ENCODE data around the gene ANXA11.
"Not testable (repeated sequence)": the region's sequence is repeated elsewhere in the genome, so short reads cannot be mapped to it uniquely, and the experiment has no call there.

ANXA11 gene

DNA sequence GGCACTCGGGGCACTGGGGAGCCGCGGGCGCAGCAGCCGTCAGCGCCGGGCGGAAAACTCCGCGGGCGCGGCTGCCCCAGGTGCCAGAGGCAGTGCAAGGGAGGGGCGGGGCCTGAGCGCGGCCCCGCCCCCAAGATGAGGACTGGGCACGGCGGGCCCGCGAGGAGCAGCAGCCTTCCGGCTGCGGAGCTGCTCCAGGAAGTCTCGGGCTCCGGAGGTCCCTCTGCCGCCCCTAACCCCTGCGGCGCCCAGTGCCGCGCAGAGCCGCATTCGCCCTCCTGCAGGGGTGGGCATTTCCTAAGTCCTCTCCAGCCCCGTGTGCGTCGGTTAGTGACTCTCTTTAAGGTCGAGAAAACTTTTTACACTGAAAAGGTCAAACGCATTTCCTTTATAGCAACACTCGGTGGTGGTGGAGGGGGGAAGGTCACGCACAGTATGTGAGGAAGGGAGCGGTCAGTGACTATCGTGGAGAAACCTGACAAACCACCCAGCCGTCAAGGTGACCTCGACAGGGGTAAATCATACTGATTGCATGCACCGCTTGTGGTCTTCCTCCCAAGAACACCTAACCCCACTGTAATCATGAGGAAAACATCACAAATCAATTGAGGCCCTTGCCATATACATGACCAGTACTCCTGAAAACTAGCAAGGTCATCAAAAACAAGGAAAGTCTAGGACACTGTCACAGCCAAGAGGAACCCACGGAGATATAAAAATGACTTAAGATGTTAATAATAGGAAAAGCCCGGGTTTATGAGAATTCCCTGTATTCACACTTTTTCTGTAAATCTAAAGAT, at the start of gene ANXA11:
TSS of gene ANXA11 (minus strand) at position 61 of the 800 bp plus-strand sequence. CDS start 32,676 bp downstream, outside the sequence.
- peak; percentile 94 for DNase-seq

- not testable (repeated sequence) for DNase-seq
Measured at GRCh38 chr10:80254726-80255125, 49.4 kb upstream of the ANXA11 start.

GRCh38 chr10:80253963-80254271, 48.6 kb upstream of the ANXA11 start:
- not testable (repeated sequence) for DNase-seq

GRCh38 chr10:80253266-80253962, 48.1 kb upstream of the ANXA11 start:
- no peak for DNase-seq

DNA sequence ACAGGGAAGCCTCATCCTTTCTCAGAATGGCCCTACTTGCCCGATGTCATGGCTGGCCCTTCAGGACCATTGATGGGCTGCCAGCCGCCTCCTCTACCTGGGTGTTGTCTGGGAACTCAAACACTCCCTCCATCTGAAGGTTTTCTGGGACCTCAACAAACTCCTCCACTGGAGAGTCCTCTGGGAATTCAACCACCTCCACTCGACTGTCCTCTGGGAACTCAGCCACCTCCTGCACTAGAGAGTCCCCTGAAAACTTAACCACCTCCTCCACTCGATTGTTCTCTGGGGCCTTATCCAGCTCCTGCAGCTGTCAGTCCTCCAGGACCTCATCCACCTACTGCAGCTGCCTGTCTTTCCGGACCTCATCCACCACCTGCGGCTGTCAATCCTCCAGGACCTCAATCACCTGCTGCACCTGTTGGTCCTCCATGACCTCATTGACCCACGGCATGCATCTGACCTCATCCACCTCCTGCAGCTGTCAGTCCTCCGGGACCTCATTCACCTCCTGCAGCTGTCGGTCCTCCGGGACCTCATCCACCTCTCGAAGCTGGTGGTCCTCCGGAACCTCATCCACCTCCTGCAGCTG, 47.1 kb upstream of the ANXA11 start:
- no peak for DNase-seq

DNA sequence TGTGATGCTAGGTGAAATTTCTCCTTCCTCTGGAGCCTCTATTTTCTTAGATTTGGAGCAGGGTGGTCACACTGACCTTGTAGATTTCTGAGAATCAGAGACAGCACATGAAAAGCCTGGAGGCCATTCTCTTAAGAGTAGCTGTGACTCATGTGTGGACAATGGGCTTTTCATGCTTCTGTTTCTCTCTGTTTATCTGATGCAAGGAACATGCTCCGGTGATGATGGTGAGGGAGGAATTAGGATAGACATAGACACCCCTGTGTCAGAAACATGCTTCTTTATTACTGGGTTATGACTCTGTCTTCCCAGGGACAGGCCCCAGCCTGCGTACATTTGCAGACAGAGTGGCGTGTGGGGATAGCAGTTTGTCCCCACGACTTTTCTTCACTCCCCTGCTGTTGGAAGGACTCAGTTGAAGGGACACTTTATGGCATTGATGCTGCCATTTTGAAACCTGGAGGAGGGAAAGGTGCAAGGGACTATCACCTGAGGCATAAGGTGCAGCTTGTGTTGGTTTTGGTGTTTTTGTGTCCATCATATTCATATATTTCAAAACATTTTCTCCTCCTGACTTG, 46.5 kb upstream of the ANXA11 start:
- DNase-seq, result not testable (repeated sequence)

GRCh38 chr10:80250399-80250798, 45.1 kb upstream of the ANXA11 start:
- not testable (repeated sequence) for DNase-seq

DNA sequence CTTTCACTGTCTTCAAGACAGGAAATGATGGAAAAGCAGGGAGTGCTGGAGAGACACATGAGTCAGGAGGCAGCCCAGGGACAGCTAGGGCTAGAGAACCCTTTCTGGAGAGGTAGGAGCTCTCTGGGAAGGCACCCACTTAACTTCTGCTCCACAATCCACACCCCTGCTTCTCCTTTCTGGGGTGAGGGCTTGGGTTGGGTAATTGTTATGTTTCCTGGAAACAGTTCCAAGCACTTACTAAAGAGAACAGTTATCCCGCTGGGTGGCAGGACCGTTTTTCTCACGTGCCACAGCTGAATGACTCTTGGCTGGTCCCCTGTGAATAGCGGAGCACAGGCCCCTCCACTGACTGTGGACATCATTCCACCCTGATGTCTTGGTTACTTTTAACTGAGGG, 44.6 kb upstream of the ANXA11 start:
- not testable (repeated sequence) for DNase-seq

GRCh38 chr10:80247611-80248010, 42.3 kb upstream of the ANXA11 start:
- not testable (repeated sequence) for DNase-seq

DNA sequence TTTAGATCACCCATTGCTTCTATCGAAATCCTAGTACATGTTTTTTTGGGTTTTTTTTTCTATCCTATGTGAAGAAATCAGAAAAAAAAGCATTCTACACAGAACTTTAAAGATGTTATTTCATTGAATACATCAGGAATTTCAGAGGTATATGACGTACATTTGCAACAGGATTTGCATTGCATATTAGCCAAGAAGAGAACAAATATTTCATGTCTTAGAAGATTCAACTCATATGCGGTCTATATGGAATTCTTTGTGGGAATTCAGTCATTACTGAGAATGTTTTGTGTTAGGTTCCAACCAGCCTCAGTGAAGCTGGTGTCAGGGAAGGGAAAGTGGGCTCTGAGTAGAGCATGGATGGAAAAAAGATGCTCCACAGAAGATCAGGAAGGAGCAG, 39.0 kb upstream of the ANXA11 start:
- not testable (repeated sequence) for DNase-seq

DNA sequence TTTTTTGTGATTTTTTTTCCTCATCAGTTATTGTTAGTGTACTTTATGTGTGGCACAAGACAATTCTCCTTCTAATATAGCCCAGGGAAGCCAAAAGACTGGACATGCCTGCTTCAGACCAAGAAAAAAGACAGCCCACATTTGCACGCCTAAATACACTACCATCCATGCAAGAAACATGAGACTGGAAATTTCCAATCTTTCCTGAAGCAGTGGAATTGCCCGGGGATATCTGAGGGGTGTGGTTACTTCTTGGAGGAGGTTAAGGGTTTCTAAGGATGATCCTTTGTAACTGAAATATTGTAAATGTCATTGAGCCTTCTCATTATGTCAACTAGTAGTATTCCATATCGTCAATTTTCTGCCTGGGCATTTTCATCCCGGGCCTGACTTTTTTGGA, 37.0 kb upstream of the ANXA11 start:
- DNase-seq, result not testable (repeated sequence)

GRCh38 chr10:80236457-80236856, 31.1 kb upstream of the ANXA11 start:
- DNase-seq, result not testable (repeated sequence)

GRCh38 chr10:80234331-80235235, 29.2 kb upstream of the ANXA11 start:
- not testable (repeated sequence) for DNase-seq

GRCh38 chr10:80233871-80234270, 28.5 kb upstream of the ANXA11 start:
- DNase-seq, result not testable (repeated sequence)

DNA sequence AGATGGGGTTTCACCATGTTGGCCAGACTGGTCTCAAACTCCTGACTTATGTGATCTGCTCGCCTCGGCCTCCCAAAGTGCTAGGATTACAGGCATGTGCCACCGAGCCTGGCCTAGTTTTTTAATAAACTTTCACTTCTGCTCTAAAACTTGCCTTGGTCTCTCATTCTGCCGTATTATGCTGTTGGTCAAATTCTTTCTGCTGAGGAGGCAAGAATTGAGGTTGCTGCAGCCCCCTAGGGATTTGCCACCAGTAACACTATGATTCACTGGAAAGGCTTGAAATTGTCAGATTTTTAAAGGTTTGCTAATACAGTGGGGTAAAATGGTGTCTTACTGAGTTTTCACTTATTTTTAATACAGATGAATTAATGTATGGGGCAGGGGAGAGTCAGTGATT, 21.4 kb upstream of the ANXA11 start:
- DNase-seq, result not testable (repeated sequence)

- DNase-seq, result not testable (repeated sequence)
Measured at GRCh38 chr10:80223031-80223419, 17.7 kb upstream of the ANXA11 start.

GRCh38 chr10:80218878-80219277, 13.5 kb upstream of the ANXA11 start:
- DNase-seq, result not testable (repeated sequence)

GRCh38 chr10:80214368-80214982, 9.1 kb upstream of the ANXA11 start:
- not testable (repeated sequence) for DNase-seq

DNA sequence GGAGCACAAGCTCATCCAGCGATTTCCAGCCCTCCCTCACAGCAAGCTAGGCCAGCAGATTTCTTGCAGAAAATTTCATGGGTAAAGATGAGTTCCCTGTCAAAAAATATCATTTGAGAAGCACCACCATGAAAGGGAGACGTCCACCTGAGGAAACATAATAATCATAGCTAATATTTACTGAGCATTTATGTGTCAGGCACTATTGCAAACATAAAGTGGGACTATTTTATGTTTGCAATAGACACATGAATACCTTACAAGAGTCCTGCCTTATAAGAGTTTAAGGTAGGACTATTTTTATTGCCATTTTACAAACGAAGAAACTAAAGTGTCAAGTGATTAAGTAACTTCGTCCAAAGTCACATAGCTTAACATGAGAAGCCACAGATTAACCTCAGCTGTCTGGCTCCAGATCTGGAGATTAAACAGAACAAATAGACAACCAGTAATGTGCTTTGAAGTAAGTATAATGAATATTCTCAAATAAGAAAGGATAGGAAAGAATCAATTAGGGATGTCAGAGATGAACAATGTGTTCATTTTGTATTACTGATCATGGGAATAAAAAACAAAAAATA, 7.3 kb upstream of the ANXA11 start:
- DNase-seq, result not testable (repeated sequence)

DNA sequence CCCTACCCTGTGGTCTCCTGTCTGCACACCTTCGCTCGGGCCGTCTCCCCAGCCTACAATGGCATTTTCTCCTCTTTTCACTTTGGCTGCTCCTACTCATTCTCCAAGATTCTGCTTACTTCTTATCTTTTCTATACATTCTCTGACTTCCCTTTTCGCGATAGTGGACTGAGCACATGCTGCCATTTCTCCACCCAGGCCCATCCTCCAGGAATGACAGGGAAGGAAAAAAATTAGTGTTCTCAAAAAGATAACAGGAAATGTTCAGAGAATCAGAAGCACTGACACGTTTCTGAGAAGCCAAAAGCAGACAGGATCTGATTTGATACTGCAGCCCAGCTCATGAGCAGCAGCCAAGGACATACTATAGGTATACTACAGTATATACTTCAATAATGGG, 6.4 kb upstream of the ANXA11 start:
- DNase-seq, result no peak

DNA sequence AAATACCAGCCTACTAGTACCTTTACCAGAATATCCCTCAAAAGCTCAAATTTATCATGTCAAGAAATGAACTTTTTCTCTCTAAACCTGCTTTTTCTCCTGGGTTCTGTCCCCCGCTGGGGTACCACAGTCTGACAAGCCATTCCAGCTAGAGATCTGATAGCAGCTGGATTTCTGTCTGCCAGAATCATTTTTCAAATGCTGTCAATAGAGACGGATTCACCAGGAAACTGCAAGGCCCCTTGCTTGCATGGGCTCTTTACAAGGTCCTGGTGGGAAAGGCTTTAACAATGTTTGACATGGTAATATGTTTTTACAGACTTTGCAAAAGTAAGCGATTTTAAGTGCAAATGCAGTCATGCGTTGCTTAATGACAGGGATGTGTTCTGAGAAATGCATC, 4.9 kb upstream of the ANXA11 start:
- DNase-seq, result no peak

Measured in activated effector memory CD4-positive, alpha-beta T cell treated with anti-CD3 and anti-CD28 coated beads, Interleukin-2, amount 50 U/mL, for 16 hours (primary cell).